Chondrocyte (in vitro differentiated cells): ENCODE results near the gene NBAS. TPM values are rescaled to one million over a fixed set of nuclear protein-coding genes. Genes with fewer than 3 reads are reported as not detected.
A peak's percentile ranks its signal among the peaks of the same experiment; 100 is the strongest.

ENCODE experiments used
- DNase-seq: peaks from one replicate; pipeline ENCODE4 v3.0.0; 2021; ENCODE audit warnings: mixed read lengths, low spot score
- H3K27ac Mint-ChIP-seq: one replicate; pipeline ENCODE4 v1.8.0; 2021; ENCODE audit warnings: mild to moderate bottlenecking, moderate library complexity, mixed read lengths; ENCODE audit not compliant: unreplicated experiment
- H3K27me3 Mint-ChIP-seq: 2 replicates; pipeline ENCODE4 v1.8.0; 2021; ENCODE audit warnings: low read depth, mixed read lengths
- H3K36me3 Mint-ChIP-seq: 2 replicates; pipeline ENCODE4 v1.8.0; 2021; ENCODE audit warnings: low read depth, mixed read lengths
- H3K4me1 Mint-ChIP-seq: 2 replicates; pipeline ENCODE4 v1.8.0; 2021; ENCODE audit warnings: low read depth, mild to moderate bottlenecking, mixed read lengths
- H3K4me3 Mint-ChIP-seq: one replicate; pipeline ENCODE4 v1.8.0; 2021; ENCODE audit warnings: mild to moderate bottlenecking, moderate library complexity, mixed read lengths; ENCODE audit not compliant: unreplicated experiment
- H3K9me3 Mint-ChIP-seq: 2 replicates; pipeline ENCODE4 v1.8.0; 2021; ENCODE audit warnings: low read depth, mixed read lengths
- CTCF ChIP-seq: fragments of 200-600 bp; sonication (generic); IDR thresholded peaks from 2 replicates; pipeline ENCODE4 v1.5.0; 2021; ENCODE audit warnings: antibody characterized with exemption, mild to moderate bottlenecking, moderate library complexity
- total RNA-seq: library from RNA; stranded (reverse); gene quantifications from 3 replicates; pipeline ENCODE4 v1.2.1, GENCODE V29; 2021

NBAS gene
- total RNA-seq, 1 donor from 2014 or later: 47.6 TPM

GRCh38 chr2:15147591-15147990, 413.5 kb downstream of the NBAS start:
- Mint-ChIP-seq H3K36me3 (no peaks in the 10 kb centered on the region), H3K27ac (no peak overlapping the region), H3K27me3 (no peaks in the 10 kb centered on the region), H3K4me3 (no peak overlapping the region), H3K4me1 (peaks cover 6% of the 10 kb centered on the region), H3K9me3 (no peaks in the 10 kb centered on the region)
- TF ChIP-seq CTCF: no peak
- DNase-seq: no peak

- Mint-ChIP-seq H3K4me1 (peaks cover 10% of the 10 kb centered on the region), H3K27me3 (no peaks in the 10 kb centered on the region), H3K9me3 (no peaks in the 10 kb centered on the region), H3K4me3 (no peak overlapping the region), H3K36me3 (no peaks in the 10 kb centered on the region), H3K27ac (no peak overlapping the region)
- DNase-seq: no peak
- TF ChIP-seq CTCF: no peak
Observed at GRCh38 chr2:15146960-15147359, 414.2 kb downstream of the NBAS start.

GRCh38 chr2:15145919-15146318, 415.2 kb downstream of the NBAS start:
- no peaks in the 10 kb centered on the region for H3K36me3 Mint-ChIP-seq
- no peaks in the 10 kb centered on the region for H3K27me3 Mint-ChIP-seq
- H3K9me3 Mint-ChIP-seq: no peaks in the 10 kb centered on the region
- no peak for TF ChIP-seq CTCF
- peaks cover 11% of the 10 kb centered on the region for H3K4me1 Mint-ChIP-seq
- H3K27ac Mint-ChIP-seq: no peak overlapping the region
- no peak for DNase-seq
- no peak overlapping the region for H3K4me3 Mint-ChIP-seq

GRCh38 chr2:15145046-15145817, 415.9 kb downstream of the NBAS start:
- peaks cover 11% of the 10 kb centered on the region for H3K4me1 Mint-ChIP-seq
- TF ChIP-seq CTCF: no peak
- H3K27me3 Mint-ChIP-seq: no peaks in the 10 kb centered on the region
- no peaks in the 10 kb centered on the region for H3K9me3 Mint-ChIP-seq
- H3K27ac Mint-ChIP-seq: peak overlapping the region; percentile 85
- no peak overlapping the region for H3K4me3 Mint-ChIP-seq
- DNase-seq: no peak
- H3K36me3 Mint-ChIP-seq: no peaks in the 10 kb centered on the region

- no peak for DNase-seq
- Mint-ChIP-seq H3K27ac (no peak overlapping the region), H3K4me1 (peaks cover 11% of the 10 kb centered on the region), H3K36me3 (no peaks in the 10 kb centered on the region), H3K4me3 (no peak overlapping the region), H3K27me3 (no peaks in the 10 kb centered on the region), H3K9me3 (peaks cover 3% of the 10 kb centered on the region)
- no peak for TF ChIP-seq CTCF
Observed at GRCh38 chr2:15142069-15142689, 419.0 kb downstream of the NBAS start.
